K562 (cell line): ENCODE data around the gene CCDC136. TPM values are rescaled to one million over a fixed set of nuclear protein-coding genes. Genes with fewer than 3 reads are reported as not detected.

Experiments used
- FOXA3 ChIP-seq, 2 experiments: fragments of 450-650 bp in 1 of 2; sonication (generic) in 1 of 2; formaldehyde crosslinking; IDR thresholded peaks in 1 of 2; conservative IDR thresholded peaks in 1 of 2; 2 replicates each; pipeline versions ENCODE4 v1.4.0 to v1.8.0; 2020 to 2022; ENCODE audit warnings: mild to moderate bottlenecking in 2 of 2, missing genetic modification reagents in 1 of 2
- JUNB ChIP-seq: fragments of 450-650 bp; formaldehyde crosslinking; conservative IDR thresholded peaks from 2 replicates; pipeline ENCODE4 v1.4.0; 2020; ENCODE audit warnings: mild to moderate bottlenecking
- MCM2 ChIP-seq: fragments of 450-650 bp; IDR thresholded peaks from 2 replicates; pipeline ENCODE4 v1.6.1; 2017; ENCODE audit warnings: low read depth, mild to moderate bottlenecking
- MYNN ChIP-seq, 2 experiments: sonication (generic); formaldehyde crosslinking in 1 of 2; IDR thresholded peaks; 2 replicates each; pipeline versions ENCODE4 v1.5.0 to v1.6.1; 2016 to 2020; ENCODE audit warnings: antibody characterized with exemption in 1 of 2, missing genetic modification reagents in 1 of 2
- PBX2 ChIP-seq, 2 experiments: IDR thresholded peaks in 1 of 2; conservative IDR thresholded peaks in 1 of 2; 2 replicates each; pipeline ENCODE4 v1.6.1; 2016; ENCODE audit warnings: low read depth in 2 of 2, mild to moderate bottlenecking in 1 of 2, missing compliant biosample characterization in 1 of 2, missing genetic modification characterization in 1 of 2, moderate library complexity in 1 of 2
- RBM15 ChIP-seq: fragments of 200-400 bp; formaldehyde crosslinking; IDR thresholded peaks from 2 replicates; pipeline ENCODE4 v1.6.1; 2018; ENCODE audit warnings: mild to moderate bottlenecking, low read length, moderate library complexity; ENCODE audit not compliant: insufficient read depth
- SAP30 ChIP-seq: fragments of 200-600 bp; sonication (generic); IDR thresholded peaks from 2 replicates; pipeline ENCODE4 v1.6.1; 2012; ENCODE audit warnings: borderline replicate concordance, low read depth, mild to moderate bottlenecking, moderate library complexity, low read length, control low read depth, inconsistent platforms; ENCODE audit not compliant: insufficient read depth, poor library complexity, severe bottlenecking
- SMAD2 ChIP-seq: fragments of 150-350 bp; IDR thresholded peaks from 2 replicates; pipeline ENCODE4 v1.6.1; 2014; ENCODE audit warnings: low read depth, mild to moderate bottlenecking, low read length
- SNIP1 ChIP-seq: fragments of 450-650 bp; IDR thresholded peaks from 2 replicates; pipeline ENCODE4 v1.7.1; 2017; ENCODE audit warnings: low read depth, mild to moderate bottlenecking
- SP1 ChIP-seq: sonication (generic); formaldehyde crosslinking; IDR thresholded peaks from 2 replicates; pipeline ENCODE4 v1.8.1; 2022; ENCODE audit warnings: mild to moderate bottlenecking, missing genetic modification reagents
- TCF7L2 ChIP-seq: fragments of 150-350 bp; IDR thresholded peaks from 2 replicates; pipeline ENCODE4 v1.6.1; 2016; ENCODE audit warnings: low read depth, mild to moderate bottlenecking, low read length, moderate library complexity
- USF1 ChIP-seq: sonication (generic); formaldehyde crosslinking; IDR thresholded peaks from 2 replicates; pipeline ENCODE4 v1.9.0; 2022; ENCODE audit warnings: mild to moderate bottlenecking, missing genetic modification reagents
- ZC3H4 ChIP-seq: sonication (generic); formaldehyde crosslinking; IDR thresholded peaks from 2 replicates; pipeline ENCODE4 v1.9.0; 2021; ENCODE audit warnings: missing genetic modification reagents, borderline replicate concordance
- ZNF3 ChIP-seq: fragments of 250-450 bp; sonication (Bioruptor Pico); IDR thresholded peaks from 2 replicates; pipeline ENCODE4 v1.5.0; 2021; ENCODE audit warnings: mild to moderate bottlenecking, moderate library complexity
- ZNF717 ChIP-seq: fragments of 250-450 bp; sonication (Bioruptor Pico); IDR thresholded peaks from 2 replicates; pipeline ENCODE4 v1.5.0; 2021
- ZNF785 ChIP-seq: fragments of 250-450 bp; sonication (Bioruptor Pico); IDR thresholded peaks from 2 replicates; pipeline ENCODE4 v1.4.0; 2020; ENCODE audit warnings: mild to moderate bottlenecking
- polyA plus RNA-seq, 8 experiments: library from polyadenylated mRNA; depleted of rRNA in 4 of 8; stranded (reverse) in 5 of 8; unstranded in 3 of 8; fragments of >200 nt; fragmentation: Nextera tagmentation in 2 of 8; fragmentation: Illumina TruSeq in 1 of 8; extraction: Ambion mirVana in 2 of 8; extraction: Trizol in 1 of 8; gene quantifications; 2 replicates each; pipeline versions ENCODE4 v1.2.1 to v1.2.3, GENCODE V29; 2011 to 2014; ENCODE audit warnings: inconsistent platforms in 1 of 8, missing spikeins in 1 of 8
- total RNA-seq, 7 experiments: library from RNA; depleted of rRNA in 6 of 7; stranded (reverse); fragments of >200 nt in 6 of 7; fragmentation: Illumina TruSeq in 2 of 7; extraction: Trizol in 2 of 7; gene quantifications; 2 replicates each; pipeline versions ENCODE4 v1.2.1 to v1.2.3, GENCODE V29; 2011 to 2021; ENCODE audit warnings: low replicate concordance in 1 of 7
- TF ChIP-seq, protein P1 (sequence below), 2 experiments: fragments of 450-650 bp; IDR thresholded peaks; 2 replicates each; pipeline ENCODE4 v1.6.1; 2016
- TF ChIP-seq, protein P2 (sequence below): fragments of 450-650 bp; formaldehyde crosslinking; IDR thresholded peaks from 2 replicates; pipeline ENCODE4 v1.4.0; 2022; ENCODE audit warnings: missing genetic modification characterization
- TF ChIP-seq, protein P3 (sequence below): sonication (generic); formaldehyde crosslinking; IDR thresholded peaks from 2 replicates; pipeline ENCODE4 v1.8.0; 2022; ENCODE audit warnings: mild to moderate bottlenecking, missing genetic modification reagents

Gene CCDC136
- total and polyA plus RNA-seq, 9 of the 15 experiments (the other 6 are each of a cell fraction or from before 2014, with no cell fraction given): 2.4 to 40.8 (median 26.5) TPM

DNA sequence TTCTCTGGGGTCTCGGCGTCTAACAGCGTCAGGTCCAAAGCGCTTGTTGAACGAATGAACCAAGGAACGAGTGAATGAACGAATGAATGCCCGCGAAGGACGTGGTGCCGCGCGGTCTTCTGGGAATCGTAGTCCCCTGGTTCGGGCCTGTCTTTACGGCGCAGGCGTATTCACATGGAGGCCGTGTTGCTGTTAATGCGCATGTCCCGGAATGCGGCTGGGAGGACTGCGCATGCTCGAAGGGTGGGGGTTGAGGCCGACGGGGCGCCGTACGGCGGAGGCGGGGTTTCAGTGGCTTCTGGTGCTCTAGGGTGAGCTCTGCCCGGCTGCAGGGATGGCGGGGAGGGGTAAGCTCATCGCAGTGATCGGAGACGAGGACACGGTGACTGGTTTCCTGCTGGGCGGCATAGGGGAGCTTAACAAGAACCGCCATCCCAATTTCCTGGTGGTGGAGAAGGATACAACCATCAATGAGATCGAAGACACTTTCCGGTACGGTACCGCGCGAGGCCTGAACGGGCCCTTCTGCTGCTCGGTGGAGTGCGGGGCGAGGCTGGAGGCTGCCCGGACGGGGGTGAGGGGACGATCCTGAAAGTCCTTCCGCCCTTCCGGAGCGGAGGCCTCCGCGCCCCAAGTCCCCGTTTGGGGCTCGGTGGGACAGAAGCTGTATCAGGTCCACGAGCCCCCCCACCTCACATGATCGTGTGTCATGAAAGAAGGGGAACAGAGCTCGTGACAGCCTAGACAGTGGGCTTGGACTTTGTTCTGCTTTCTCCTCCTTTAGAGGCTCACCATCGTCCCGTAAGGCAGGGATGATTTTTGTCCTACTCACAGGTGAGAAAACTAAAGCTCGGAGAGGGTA, 71.0 kb downstream of the CCDC136 start, which contains the start of gene ATP6V1F (continued):
- TF ChIP-seq, protein P1, sequence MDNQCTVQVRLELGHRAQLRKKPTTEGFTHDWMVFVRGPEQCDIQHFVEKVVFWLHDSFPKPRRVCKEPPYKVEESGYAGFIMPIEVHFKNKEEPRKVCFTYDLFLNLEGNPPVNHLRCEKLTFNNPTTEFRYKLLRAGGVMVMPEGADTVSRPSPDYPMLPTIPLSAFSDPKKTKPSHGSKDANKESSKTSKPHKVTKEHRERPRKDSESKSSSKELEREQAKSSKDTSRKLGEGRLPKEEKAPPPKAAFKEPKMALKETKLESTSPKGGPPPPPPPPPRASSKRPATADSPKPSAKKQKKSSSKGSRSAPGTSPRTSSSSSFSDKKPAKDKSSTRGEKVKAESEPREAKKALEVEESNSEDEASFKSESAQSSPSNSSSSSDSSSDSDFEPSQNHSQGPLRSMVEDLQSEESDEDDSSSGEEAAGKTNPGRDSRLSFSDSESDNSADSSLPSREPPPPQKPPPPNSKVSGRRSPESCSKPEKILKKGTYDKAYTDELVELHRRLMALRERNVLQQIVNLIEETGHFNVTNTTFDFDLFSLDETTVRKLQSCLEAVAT (IDR thresholded peaks at IDR 0.05): peak in 1 of 2 experiments; percentile 46; a peak in 1 of 4 replicates
- TF ChIP-seq MCM2: no peak
- TF ChIP-seq SNIP1: no peak
- TF ChIP-seq JUNB (CRISPR knock-in tag): no peak
- no peak for TF ChIP-seq ZNF785 (CRISPR knock-in tag)
- peak; percentile 41; the same call in 1 of the 2 replicates for TF ChIP-seq ZC3H4 (CRISPR knock-in tag)
- peak; percentile 64 for TF ChIP-seq SAP30
- TF ChIP-seq ZNF3 (CRISPR knock-in tag): no peak
- 0 out of 2 replicates have a peak, but pooled peaks have one; percentile 25 for TF ChIP-seq MYNN (IDR thresholded peaks at IDR 0.05)
- no peak for TF ChIP-seq MYNN (CRISPR knock-in tag; IDR thresholded peaks at IDR 0.05)
- TF ChIP-seq USF1 (CRISPR knock-in tag): peak; percentile 55; the same call in 1 of the 2 replicates
- TF ChIP-seq RBM15: no peak
- TF ChIP-seq TCF7L2: no peak
- TF ChIP-seq FOXA3 (CRISPR knock-in tag; conservative IDR thresholded peaks at IDR 0.05 in 1 of 2, IDR thresholded peaks at IDR 0.05 in 1 of 2): no peak
- no peak for TF ChIP-seq ZNF717
- peak; percentile 31; the same call in 1 of the 2 replicates for TF ChIP-seq SP1 (CRISPR knock-in tag)
- TF ChIP-seq, protein P2, sequence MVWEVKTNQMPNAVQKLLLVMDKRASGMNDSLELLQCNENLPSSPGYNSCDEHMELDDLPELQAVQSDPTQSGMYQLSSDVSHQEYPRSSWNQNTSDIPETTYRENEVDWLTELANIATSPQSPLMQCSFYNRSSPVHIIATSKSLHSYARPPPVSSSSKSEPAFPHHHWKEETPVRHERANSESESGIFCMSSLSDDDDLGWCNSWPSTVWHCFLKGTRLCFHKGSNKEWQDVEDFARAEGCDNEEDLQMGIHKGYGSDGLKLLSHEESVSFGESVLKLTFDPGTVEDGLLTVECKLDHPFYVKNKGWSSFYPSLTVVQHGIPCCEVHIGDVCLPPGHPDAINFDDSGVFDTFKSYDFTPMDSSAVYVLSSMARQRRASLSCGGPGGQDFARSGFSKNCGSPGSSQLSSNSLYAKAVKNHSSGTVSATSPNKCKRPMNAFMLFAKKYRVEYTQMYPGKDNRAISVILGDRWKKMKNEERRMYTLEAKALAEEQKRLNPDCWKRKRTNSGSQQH (CRISPR knock-in tag): peak; percentile 52; the same call in 1 of the 2 replicates
- TF ChIP-seq, protein P3, sequence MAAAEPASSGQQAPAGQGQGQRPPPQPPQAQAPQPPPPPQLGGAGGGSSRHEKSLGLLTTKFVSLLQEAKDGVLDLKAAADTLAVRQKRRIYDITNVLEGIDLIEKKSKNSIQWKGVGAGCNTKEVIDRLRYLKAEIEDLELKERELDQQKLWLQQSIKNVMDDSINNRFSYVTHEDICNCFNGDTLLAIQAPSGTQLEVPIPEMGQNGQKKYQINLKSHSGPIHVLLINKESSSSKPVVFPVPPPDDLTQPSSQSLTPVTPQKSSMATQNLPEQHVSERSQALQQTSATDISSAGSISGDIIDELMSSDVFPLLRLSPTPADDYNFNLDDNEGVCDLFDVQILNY: peak; percentile 63; the same call in 1 of the 2 replicates
- no peak for TF ChIP-seq PBX2 (CRISPR knock-in tag; IDR thresholded peaks at IDR 0.05; ENCODE audit: low read depth)
- no peak for TF ChIP-seq PBX2 (tag; conservative IDR thresholded peaks at IDR 0.05; ENCODE audit: low read depth)
- TF ChIP-seq SMAD2: no peak
